GM12892 (cell line): ENCODE measurements around the gene ECHS1.
A peak's percentile ranks its signal among the peaks of the same experiment; 100 is the strongest.

Experiments used
- DNase-seq: peaks from one replicate; pipeline ENCODE4 v3.0.0; 2011; ENCODE audit not compliant: insufficient read length
- FAIRE-seq: peaks from 2 replicates; lab custom pipeline; 2011; peaks lifted over from hg19 to GRCh38; lab: Jason Lieb, UNC
- POLR2A ChIP-seq: IDR thresholded peaks from 2 replicates; pipeline ENCODE4 v1.6.1; 2011; ENCODE audit warnings: low read depth, low read length, control low read depth
- POLR2AphosphoS5 ChIP-seq: IDR thresholded peaks from 2 replicates; pipeline ENCODE4 v1.6.1; 2011; ENCODE audit warnings: low read depth, low read length, control low read depth
- TAF1 ChIP-seq: IDR thresholded peaks from 2 replicates; pipeline ENCODE4 v1.6.1; 2011; ENCODE audit warnings: low read depth, mild to moderate bottlenecking, control low read depth, low read length, borderline replicate concordance

ECHS1 gene

GRCh38 chr10:133318494-133319127, 54.5 kb downstream of the ECHS1 start:
- no peak for FAIRE-seq
- TF ChIP-seq POLR2AphosphoS5 (no peak), TAF1 (no peak), POLR2A (no peak)
- DNase-seq: peak; percentile 65

- FAIRE-seq: no peak
Measured at GRCh38 chr10:133316732-133317131, 56.4 kb downstream of the ECHS1 start.

DNA sequence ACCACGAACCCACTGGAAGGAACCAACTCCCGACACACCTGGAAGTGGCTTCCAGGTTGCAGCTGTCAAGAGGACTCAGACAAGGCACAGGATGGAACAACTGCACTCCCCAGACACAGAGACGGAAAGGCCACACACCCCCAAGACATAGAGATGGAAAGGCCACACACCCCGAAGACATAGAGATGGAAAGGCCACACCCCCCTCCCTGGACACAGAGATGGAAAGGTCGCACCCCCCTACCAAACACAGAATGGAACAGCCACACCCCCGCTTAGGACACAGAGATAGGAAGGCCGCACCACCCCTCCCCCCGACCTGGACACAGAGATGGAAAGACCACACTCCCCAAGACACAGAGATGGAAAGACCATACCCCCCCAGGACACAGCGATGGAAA, 56.9 kb downstream of the ECHS1 start:
- TF ChIP-seq POLR2A: no peak
- no peak for TF ChIP-seq TAF1
- no peak for TF ChIP-seq POLR2AphosphoS5
- no peak for FAIRE-seq
- DNase-seq: no peak

More at GRCh38 chr10:133316732-133317131, 56.4 kb downstream of the ECHS1 start:
- DNase-seq: no peak
- no peak for TF ChIP-seq POLR2A
- TF ChIP-seq TAF1: no peak

GRCh38 chr10:133315847-133316246, 57.3 kb downstream of the ECHS1 start:
- FAIRE-seq: peak; percentile 82

DNA sequence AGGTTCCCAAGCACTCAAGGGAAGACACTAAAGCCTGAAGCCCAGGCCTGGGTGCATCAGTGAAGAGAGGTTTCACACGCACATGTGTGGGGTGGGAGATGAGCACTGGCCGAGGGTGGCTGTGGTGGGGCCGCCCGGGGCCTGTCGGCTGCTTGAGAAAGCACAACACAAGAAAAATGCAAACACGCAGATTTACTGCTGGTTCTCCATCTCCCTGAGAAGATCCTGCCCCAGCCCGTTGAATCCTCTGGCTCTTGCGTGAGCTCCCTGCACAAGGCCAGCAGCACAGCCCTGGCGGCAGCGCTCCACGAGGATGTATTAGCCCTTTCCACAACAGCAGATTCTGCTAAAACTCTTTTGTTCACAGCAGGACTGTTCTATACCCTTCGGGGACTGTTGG, 58.2 kb downstream of the ECHS1 start:
- TF ChIP-seq POLR2A (no peak), TAF1 (no peak), POLR2AphosphoS5 (no peak)
- DNase-seq: no peak
- FAIRE-seq: no peak

More at GRCh38 chr10:133315847-133316246, 57.3 kb downstream of the ECHS1 start:
- TF ChIP-seq TAF1 (no peak), POLR2A (no peak), POLR2AphosphoS5 (no peak)
- DNase-seq: no peak

GRCh38 chr10:133313192-133313591, 60.0 kb downstream of the ECHS1 start:
- no peak for DNase-seq
- no peak for TF ChIP-seq POLR2A
- no peak for TF ChIP-seq POLR2AphosphoS5
- TF ChIP-seq TAF1: no peak
- no peak for FAIRE-seq

DNA sequence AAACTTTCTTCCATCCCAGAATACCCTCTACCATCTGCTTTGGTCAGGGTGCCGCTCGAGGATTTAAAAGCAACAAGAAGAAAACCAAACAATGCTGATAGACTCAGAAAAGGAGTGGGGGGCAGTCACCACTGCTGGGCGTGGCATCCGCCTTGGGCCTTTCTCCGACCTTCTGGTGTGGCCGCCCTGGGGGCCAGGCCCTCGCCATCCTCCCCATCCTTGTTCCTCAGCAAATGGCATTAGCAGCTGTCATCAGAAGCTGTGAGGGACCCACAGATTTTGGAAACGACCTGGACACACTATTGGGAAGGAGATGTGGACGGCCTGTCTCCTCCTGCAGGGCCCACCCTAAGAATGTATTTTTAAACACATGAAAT, 60.4 kb downstream of the ECHS1 start:
- no peak for DNase-seq
- no peak for FAIRE-seq
- TF ChIP-seq POLR2AphosphoS5 (no peak), TAF1 (no peak), POLR2A (no peak)
